Measurements from ENCODE around the gene CASS4. TPM values are rescaled to one million over a fixed set of nuclear protein-coding genes. Genes with fewer than 3 reads are reported as not detected.

CASS4 gene
- total RNA-seq, 1 experiment from 2014 or later, result not detected

GRCh38 chr20:56469077-56469449 is 57.0 kb downstream of the CASS4 start:
- H3K27me3 Mint-ChIP-seq (ENCODE audit: low read depth), result peaks cover 8% of the 10 kb centered on the region
- Histone ChIP-seq H3K4me1 (ENCODE audit: insufficient read depth, low read length) (no peaks in the 10 kb centered on the region), H3K27ac (ENCODE audit: insufficient read length, low read depth, low read length) (no peak overlapping the region), H2BK15ac (ENCODE audit: low read depth, low read length) (no peak overlapping the region), H4K91ac (ENCODE audit: insufficient read length, low read depth, low read length) (no peak overlapping the region), H3K14ac (ENCODE audit: insufficient read depth, low read length) (no peak overlapping the region), H3K27me3 (ENCODE audit: insufficient read depth, low read length) (no peaks in the 10 kb centered on the region), H2BK12ac (ENCODE audit: insufficient read length, low read depth, low read length) (no peak overlapping the region), H2AK5ac (ENCODE audit: insufficient read length, low read length) (no peak overlapping the region), H3K79me2 (ENCODE audit: insufficient read depth, low read length) (peaks cover 9% of the 10 kb centered on the region; the same call in 1 of the 2 replicates), H3K56ac (ENCODE audit: insufficient read length, low read depth, low read length) (no peak overlapping the region), H3K9me3 (ENCODE audit: control insufficient read depth, low read depth, low read length) (no peaks in the 10 kb centered on the region), H3K9ac (ENCODE audit: extremely low read depth, insufficient read length, low read length) (peak overlapping the region; percentile 64), H3K79me1 (ENCODE audit: insufficient read depth, low read depth, low read length, poor library complexity, severe bottlenecking) (peaks cover 10% of the 10 kb centered on the region), H3T11ph (ENCODE audit: low read length) (no peak overlapping the region), H4K8ac (replicated peaks; ENCODE audit: insufficient read length, low read depth, low read length) (no peak overlapping the region), H2BK5ac (ENCODE audit: insufficient read length, low read length) (no peak overlapping the region), H3K18ac (ENCODE audit: insufficient read length, low read depth, low read length) (no peak overlapping the region), H3K4ac (ENCODE audit: low read depth, low read length) (no peak overlapping the region), H2BK20ac (ENCODE audit: low read depth, low read length, poor library complexity, severe bottlenecking) (no peak overlapping the region), H3K23me2 (ENCODE audit: insufficient read length, low read depth, low read length, poor library complexity, severe bottlenecking) (peaks cover 7% of the 10 kb centered on the region), H2BK120ac (ENCODE audit: low read depth, low read length, poor library complexity, severe bottlenecking) (no peak overlapping the region), H3K4me2 (ENCODE audit: insufficient read depth, insufficient read length, low read length) (peak overlapping the region; percentile 92), H3K23ac (ENCODE audit: insufficient read length, low read depth, low read length) (no peak overlapping the region), H4K20me1 (ENCODE audit: control insufficient read depth, insufficient read depth, insufficient read length) (no peaks in the 10 kb centered on the region), H2AFZ (ENCODE audit: low read length) (no peak overlapping the region), H4K5ac (ENCODE audit: insufficient read length, low read depth, low read length) (no peak overlapping the region)
- DNase-seq, result no peak
- no CpG with 5 or more reads among the region's 8 CpGs for WGBS (ENCODE audit: extremely low coverage, insufficient read length, low lambda C conversion rate)
- peaks cover 0 to 12% (median 9%) of the 10 kb centered on the region in 3 experiments; a peak in 5 of 7 replicates for H3K36me3 Mint-ChIP-seq (ENCODE audit: insufficient read depth in 1 of 3, low read depth in 3 of 3)
- H3K4me1 Mint-ChIP-seq, result peaks cover 4 to 11% of the 10 kb centered on the region in 2 experiments
- H3K9me3 Mint-ChIP-seq, result no peaks in the 10 kb centered on the region
- peak overlapping the region; percentile 100 for H3K4me3 Mint-ChIP-seq
- H3K27ac Mint-ChIP-seq, result peak overlapping the region in 1 of 3 experiments; percentile 100; a peak in 2 of 7 replicates
- no peak for TF ChIP-seq CTCF (conservative IDR thresholded peaks at IDR 0.05)
